ENCODE data around the gene ADCY5. TPM values are rescaled to one million over a fixed set of nuclear protein-coding genes. Genes with fewer than 3 reads are reported as not detected.

The ADCY5 gene
- total RNA-seq, 4 donors from 2014 or later: 13.3 to 27.4 (median 21.7) TPM

GRCh38 chr3:123344175-123344906 is 104.5 kb downstream of the ADCY5 start:
- Histone ChIP-seq H3K4me1 (no peaks in the 10 kb centered on the region), H3K27ac (no peak overlapping the region), H3K9me3 (no peaks in the 10 kb centered on the region), H3K27me3 (no peaks in the 10 kb centered on the region), H3K4me3 (no peak overlapping the region), H3K36me3 (no peaks in the 10 kb centered on the region)
- no peak for DNase-seq (ENCODE audit: low spot score in 2 of 2)
- TF ChIP-seq POLR2A (IDR thresholded peaks at IDR 0.05): no peak
- TF ChIP-seq CTCF (IDR thresholded peaks at IDR 0.05): no peak
- TF ChIP-seq EP300 (IDR thresholded peaks at IDR 0.05): no peak
- 74% methylated on average over 6 of the region's 6 CpGs for WGBS, 2 donors

GRCh38 chr3:123343296-123344174 is 105.4 kb downstream of the ADCY5 start:
- Histone ChIP-seq H3K9me3 (no peaks in the 10 kb centered on the region), H3K27ac (no peak overlapping the region), H3K36me3 (no peaks in the 10 kb centered on the region), H3K27me3 (no peaks in the 10 kb centered on the region), H3K4me3 (no peak overlapping the region), H3K4me1 (no peaks in the 10 kb centered on the region)
- DNase-seq (ENCODE audit: low spot score in 2 of 2): no peak
- TF ChIP-seq EP300 (IDR thresholded peaks at IDR 0.05) (no peak), CTCF (IDR thresholded peaks at IDR 0.05) (no peak), POLR2A (IDR thresholded peaks at IDR 0.05) (no peak)
- WGBS, 2 donors: 72 to 82% methylated on average over 14 to 15 of the region's 15 CpGs

GRCh38 chr3:123342631-123343080 is 106.2 kb downstream of the ADCY5 start:
- no peak for DNase-seq (ENCODE audit: low spot score in 2 of 2)
- TF ChIP-seq POLR2A (IDR thresholded peaks at IDR 0.05) (no peak), EP300 (IDR thresholded peaks at IDR 0.05) (no peak), CTCF (IDR thresholded peaks at IDR 0.05) (no peak)
- Histone ChIP-seq H3K27me3 (no peaks in the 10 kb centered on the region), H3K9me3 (no peaks in the 10 kb centered on the region), H3K4me3 (no peak overlapping the region), H3K27ac (no peak overlapping the region), H3K36me3 (no peaks in the 10 kb centered on the region), H3K4me1 (no peaks in the 10 kb centered on the region)
- 77 to 85% methylated on average over 8 of the region's 8 CpGs for WGBS, 2 donors

- Histone ChIP-seq H3K27me3 (no peaks in the 10 kb centered on the region), H3K36me3 (no peaks in the 10 kb centered on the region), H3K27ac (no peak overlapping the region), H3K4me1 (no peaks in the 10 kb centered on the region), H3K9me3 (no peaks in the 10 kb centered on the region), H3K4me3 (no peak overlapping the region)
- WGBS, 2 donors: 77 to 78% methylated on average over 16 of the region's 16 CpGs
- no peak for TF ChIP-seq CTCF (IDR thresholded peaks at IDR 0.05)
- no peak for TF ChIP-seq EP300 (IDR thresholded peaks at IDR 0.05)
- no peak for TF ChIP-seq POLR2A (IDR thresholded peaks at IDR 0.05)
- DNase-seq (ENCODE audit: low spot score in 2 of 2): no peak
These were observed 106.8 kb downstream of the ADCY5 start for GRCh38 chr3:123341871-123342630.
